Measurements from ENCODE around the gene MADCAM1.

The MADCAM1 gene

GRCh38 chr19:488505-489417 is 7.5 kb upstream of the MADCAM1 start:
- peak; percentile 92 for DNase-seq

GRCh38 chr19:489418-490196 is 6.7 kb upstream of the MADCAM1 start:
- no peak for DNase-seq

- DNase-seq: no peak
These were observed 5.0 kb upstream of the MADCAM1 start for GRCh38 chr19:491146-491741.

GRCh38 chr19:492091-492531 is 4.2 kb upstream of the MADCAM1 start:
- DNase-seq: peak; percentile 45

GRCh38 chr19:493391-494170 is 2.7 kb upstream of the MADCAM1 start:
- no peak for DNase-seq

GRCh38 chr19:494171-495080 is 1.9 kb upstream of the MADCAM1 start:
- no peak for DNase-seq

- DNase-seq: no peak
These were observed 1.2 kb upstream of the MADCAM1 start for GRCh38 chr19:495081-495401.

GRCh38 chr19:495402-496111 is 729 bp upstream of the MADCAM1 start:
- DNase-seq: peak; percentile 42

- no peak for DNase-seq
These were observed 700 bp downstream of the MADCAM1 start for GRCh38 chr19:496986-497385.

GRCh38 chr19:497491-497868 is 1.2 kb downstream of the MADCAM1 start:
- DNase-seq: no peak

- DNase-seq: no peak
These were observed 1.7 kb downstream of the MADCAM1 start for GRCh38 chr19:497869-498510.

GRCh38 chr19:498511-498891 is 2.2 kb downstream of the MADCAM1 start:
- no peak for DNase-seq

GRCh38 chr19:498977-499623 is 2.8 kb downstream of the MADCAM1 start:
- DNase-seq: no peak

- no peak for DNase-seq
These were observed 5.4 kb downstream of the MADCAM1 start for GRCh38 chr19:501646-502045.

- no peak for DNase-seq
These were observed 8.3 kb downstream of the MADCAM1 start for GRCh38 chr19:504616-505015.

- DNase-seq: peak; percentile 89
These were observed 10.4 kb downstream of the MADCAM1 start for GRCh38 chr19:506404-507285.

- peak; percentile 81 for DNase-seq
These were observed 11.3 kb downstream of the MADCAM1 start, which contains the start of gene TPGS1 for GRCh38 chr19:507286-508203. TSS of gene TPGS1 (plus strand) at chr19:507497. CDS start at chr19:507507, 10 bp downstream.
